NB4 (cell line): ENCODE results near the gene DNPH1.

ENCODE experiments used
- MYC ChIP-seq: IDR thresholded peaks from 2 replicates; pipeline ENCODE4 v1.6.1; 2011; ENCODE audit warnings: low read depth, low read length
- POLR2A ChIP-seq: IDR thresholded peaks from 2 replicates; pipeline ENCODE4 v1.6.1; 2011; ENCODE audit warnings: mild to moderate bottlenecking; ENCODE audit not compliant: insufficient read length; ENCODE audit errors: extremely low read depth
- TF ChIP-seq, protein P1 (sequence below): IDR thresholded peaks from one replicate; pipeline ENCODE4 v1.5.1; 2012; ENCODE audit warnings: low read depth, low read length
- TF ChIP-seq, protein P2 (sequence below): IDR thresholded peaks from 2 replicates; pipeline ENCODE4 v1.6.1; 2011; ENCODE audit warnings: low read depth, low read length

DNA sequence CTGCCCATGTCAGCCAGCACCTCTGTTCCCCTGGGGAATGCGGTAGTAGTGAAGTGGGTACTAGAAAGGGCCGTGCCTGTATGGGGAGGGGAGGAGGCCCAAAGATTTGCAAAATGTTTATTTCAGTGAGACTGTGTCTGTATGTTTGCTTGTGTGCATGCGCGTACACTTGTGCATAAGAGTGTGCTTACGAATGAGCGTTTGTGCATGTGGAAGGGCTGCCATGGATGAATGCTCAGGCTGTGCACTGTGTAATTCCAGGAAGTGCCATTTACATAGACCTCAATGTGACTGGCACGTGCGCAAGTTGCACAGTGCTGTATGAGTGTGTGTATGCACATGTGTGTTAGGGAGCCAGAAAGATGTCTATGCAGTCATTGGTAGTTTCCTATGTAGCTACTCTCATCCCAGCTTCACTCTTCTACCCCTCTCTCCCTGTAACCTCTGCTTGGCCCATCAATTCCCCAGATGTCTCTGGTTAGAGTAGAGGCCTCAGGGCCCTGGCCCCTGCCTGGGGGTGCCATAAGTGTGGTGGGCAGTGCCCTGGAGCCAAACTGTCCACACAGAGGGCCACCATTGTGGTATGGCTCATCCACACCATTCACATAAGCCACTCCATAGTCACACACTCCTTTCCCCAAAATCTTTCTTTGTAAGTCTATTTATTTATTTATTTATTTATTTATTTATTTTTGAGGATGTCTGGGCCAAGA, 42.0 kb upstream of the DNPH1 start:
- TF ChIP-seq, protein P1, sequence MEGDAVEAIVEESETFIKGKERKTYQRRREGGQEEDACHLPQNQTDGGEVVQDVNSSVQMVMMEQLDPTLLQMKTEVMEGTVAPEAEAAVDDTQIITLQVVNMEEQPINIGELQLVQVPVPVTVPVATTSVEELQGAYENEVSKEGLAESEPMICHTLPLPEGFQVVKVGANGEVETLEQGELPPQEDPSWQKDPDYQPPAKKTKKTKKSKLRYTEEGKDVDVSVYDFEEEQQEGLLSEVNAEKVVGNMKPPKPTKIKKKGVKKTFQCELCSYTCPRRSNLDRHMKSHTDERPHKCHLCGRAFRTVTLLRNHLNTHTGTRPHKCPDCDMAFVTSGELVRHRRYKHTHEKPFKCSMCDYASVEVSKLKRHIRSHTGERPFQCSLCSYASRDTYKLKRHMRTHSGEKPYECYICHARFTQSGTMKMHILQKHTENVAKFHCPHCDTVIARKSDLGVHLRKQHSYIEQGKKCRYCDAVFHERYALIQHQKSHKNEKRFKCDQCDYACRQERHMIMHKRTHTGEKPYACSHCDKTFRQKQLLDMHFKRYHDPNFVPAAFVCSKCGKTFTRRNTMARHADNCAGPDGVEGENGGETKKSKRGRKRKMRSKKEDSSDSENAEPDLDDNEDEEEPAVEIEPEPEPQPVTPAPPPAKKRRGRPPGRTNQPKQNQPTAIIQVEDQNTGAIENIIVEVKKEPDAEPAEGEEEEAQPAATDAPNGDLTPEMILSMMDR: no peak
- TF ChIP-seq MYC (no peak), POLR2A (no peak)
- TF ChIP-seq, protein P2, sequence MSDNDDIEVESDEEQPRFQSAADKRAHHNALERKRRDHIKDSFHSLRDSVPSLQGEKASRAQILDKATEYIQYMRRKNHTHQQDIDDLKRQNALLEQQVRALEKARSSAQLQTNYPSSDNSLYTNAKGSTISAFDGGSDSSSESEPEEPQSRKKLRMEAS: no peak
